K562 (cell line): ENCODE data around the gene MAPK8IP1. TPM values are rescaled to one million over a fixed set of nuclear protein-coding genes. Genes with fewer than 3 reads are reported as not detected.

Experiments used
- ATAC-seq: fragments of 200-7000 bp; cut with Tn5 transposase; 3 replicates; pipeline ENCODE4 v1.9.1; 2020; ENCODE audit warnings: moderate library complexity
- BruUV-seq: library from RNA; stranded (reverse); fragments of 400-500 nt; replicated peaks from 2 replicates; lab custom pipeline; 2021; lab: Mats Ljungman, UMichigan
- CTCF ChIA-PET: fragments of 300-600 bp; formaldehyde crosslinking; extraction: SDS; loops from one replicate; lab custom pipeline; 2021; ENCODE audit warnings: low intra/inter-chr PET ratio; lab: Yijun Ruan, JAX
- POLR2A ChIA-PET: fragments of 300-600, 350-650 bp; sonication (Branson Sonifier 250); formaldehyde crosslinking; extraction: SDS; loops from one replicate; lab custom pipeline; 2021; ENCODE audit warnings: antibody characterized with exemption, inconsistent platforms; lab: Yijun Ruan, JAX
- DNase-seq, 4 experiments: peaks; one replicate each; pipeline versions ENCODE4 v3.0.0 to v3.0.0-alpha.2; 2011 to 2018; ENCODE audit warnings: low spot score in 3 of 4, mixed read lengths in 3 of 4; ENCODE audit errors: extremely low read depth in 1 of 4
- FAIRE-seq: peaks from 2 replicates; lab custom pipeline; 2011; peaks lifted over from hg19 to GRCh38; lab: Jason Lieb, UNC
- H2AFZ ChIP-seq: 2 replicates; pipeline ENCODE4 v1.6.0; 2011; ENCODE audit warnings: low read depth, low read length, control low read depth, inconsistent platforms
- H3K27ac ChIP-seq: fragments of 200-600 bp; 3 replicates; pipeline ENCODE4 v1.8.0; 2011; ENCODE audit warnings: low read depth, mild to moderate bottlenecking, control low read depth, inconsistent platforms, low read length, moderate library complexity, mixed read lengths; ENCODE audit errors: extremely low read depth
- H3K27me3 ChIP-seq, 2 experiments: fragments of 300-600 bp in 1 of 2; 2 replicates in 1 of 2; 3 replicates in 1 of 2; pipeline versions ENCODE4 v1.6.0 to v1.8.0; 2011; ENCODE audit warnings: inconsistent platforms in 2 of 2, low read length in 2 of 2, mild to moderate bottlenecking in 1 of 2, mixed read lengths in 1 of 2, moderate library complexity in 1 of 2; ENCODE audit not compliant: control insufficient read depth in 2 of 2, insufficient read depth in 2 of 2
- H3K36me3 ChIP-seq: fragments of 300-600 bp; 3 replicates; pipeline ENCODE4 v1.8.0; 2011; ENCODE audit warnings: mild to moderate bottlenecking, low read length, inconsistent platforms; ENCODE audit not compliant: control insufficient read depth, insufficient read depth
- H3K4me1 ChIP-seq, 2 experiments: fragments of 200-600 bp in 1 of 2; replicated peaks in 1 of 2; 2 replicates in 1 of 2; 3 replicates in 1 of 2; pipeline versions ENCODE4 v1.5.1 to v1.8.0; 2011; ENCODE audit warnings: inconsistent platforms in 2 of 2, low read length in 2 of 2, mild to moderate bottlenecking in 1 of 2, mixed read lengths in 1 of 2, moderate library complexity in 1 of 2; ENCODE audit not compliant: control insufficient read depth in 2 of 2, insufficient read depth in 2 of 2
- H3K4me2 ChIP-seq: 2 replicates; pipeline ENCODE4 v1.6.1; 2011; ENCODE audit warnings: low read length, control low read depth, inconsistent platforms, mixed read lengths; ENCODE audit not compliant: insufficient read depth
- H3K4me3 ChIP-seq: fragments of 200-600 bp; sonication (generic), shearing (Covaris generic); 2 replicates; pipeline ENCODE4 v1.5.1; 2016; ENCODE audit warnings: control low read depth, inconsistent platforms
- H3K79me2 ChIP-seq: fragments of 200-600 bp; 3 replicates; pipeline ENCODE4 v1.8.0; 2011; ENCODE audit warnings: low read length, inconsistent platforms; ENCODE audit not compliant: control insufficient read depth, insufficient read depth
- H3K9ac ChIP-seq, 2 experiments: 2 replicates each; pipeline versions ENCODE4 v1.6.0 to v1.6.1; 2011; ENCODE audit warnings: low read depth in 2 of 2, low read length in 2 of 2, control low read depth in 1 of 2, inconsistent platforms in 1 of 2, mild to moderate bottlenecking in 1 of 2, mixed read lengths in 1 of 2; ENCODE audit not compliant: insufficient read depth in 1 of 2
- H3K9me1 ChIP-seq: one replicate; pipeline ENCODE4 v1.6.0; 2011; ENCODE audit warnings: inconsistent platforms, mild to moderate bottlenecking, low read length, moderate library complexity; ENCODE audit not compliant: control insufficient read depth, insufficient read depth
- H3K9me3 ChIP-seq: replicated peaks from 2 replicates; pipeline ENCODE4 v1.5.1; 2011; ENCODE audit warnings: low read depth, low read length, inconsistent platforms; ENCODE audit not compliant: control insufficient read depth, insufficient read depth
- H4K20me1 ChIP-seq: replicated peaks from 2 replicates; pipeline ENCODE4 v1.6.1; 2011; ENCODE audit warnings: low read length, inconsistent platforms, mixed read lengths; ENCODE audit not compliant: control insufficient read depth, insufficient read depth
- ARID2 ChIP-seq: fragments of 450-650 bp; IDR thresholded peaks from 2 replicates; pipeline ENCODE4 v1.6.1; 2017; ENCODE audit warnings: antibody characterized with exemption, mild to moderate bottlenecking
- ELF2 ChIP-seq: fragments of 250-450 bp; sonication (Bioruptor Pico); IDR thresholded peaks from 2 replicates; pipeline ENCODE4 v1.5.0; 2021; ENCODE audit warnings: mild to moderate bottlenecking
- HNRNPLL ChIP-seq: fragments of 200-400 bp; formaldehyde crosslinking; IDR thresholded peaks from 2 replicates; pipeline ENCODE4 v1.6.1; 2017; ENCODE audit warnings: low read length, low read depth, mild to moderate bottlenecking; ENCODE audit not compliant: poor library complexity, severe bottlenecking
- MTA1 ChIP-seq: fragments of 450-650 bp; IDR thresholded peaks from 2 replicates; pipeline ENCODE4 v1.6.1; 2017; ENCODE audit warnings: borderline replicate concordance
- MYNN ChIP-seq, 2 experiments: sonication (generic); formaldehyde crosslinking in 1 of 2; IDR thresholded peaks; 2 replicates each; pipeline versions ENCODE4 v1.5.0 to v1.6.1; 2016 to 2020; ENCODE audit warnings: antibody characterized with exemption in 1 of 2, missing genetic modification reagents in 1 of 2
- POLR2A ChIP-seq: fragments of 450-650 bp; conservative IDR thresholded peaks from 2 replicates; pipeline ENCODE4 v1.6.1; 2016
- SAFB2 ChIP-seq: fragments of 200-400 bp; formaldehyde crosslinking; IDR thresholded peaks from 2 replicates; pipeline ENCODE4 v1.6.1; 2018; ENCODE audit warnings: borderline replicate concordance, low read length, low read depth, moderate library complexity; ENCODE audit not compliant: severe bottlenecking
- SREBF1 ChIP-seq: fragments of 150-350 bp; IDR thresholded peaks from 2 replicates; pipeline ENCODE4 v1.6.1; 2014; ENCODE audit warnings: antibody characterized with exemption, low read depth, low read length, borderline replicate concordance
- ZBTB26 ChIP-seq: fragments of 450-650 bp; formaldehyde crosslinking; IDR thresholded peaks from 2 replicates; pipeline ENCODE4 v1.4.0; 2022; ENCODE audit warnings: missing genetic modification characterization
- ZKSCAN1 ChIP-seq: fragments of 150-350 bp; IDR thresholded peaks from 2 replicates; pipeline ENCODE4 v1.6.1; 2016; ENCODE audit warnings: low read depth, low read length
- ZNF830 ChIP-seq: fragments of 250-450 bp; sonication (Bioruptor Pico); IDR thresholded peaks from 2 replicates; pipeline ENCODE4 v1.5.0; 2021; ENCODE audit warnings: mild to moderate bottlenecking
- WGBS: fragments of 100-300 bp; shearing (Covaris generic); methylation state at CpG from one replicate; pipeline ENCODE4 v1.1.6; 2016; ENCODE audit warnings: low coverage, mixed read lengths; ENCODE audit not compliant: insufficient coverage; ENCODE audit errors: missing lambda C conversion rate; 5-methylcytosine and 5-hydroxymethylcytosine counted together
- in situ Hi-C: fragments of 300-500 bp; cut with MboI; formaldehyde crosslinking; loops from 4 replicates; pipeline ENCODE4 v1.15.0; 2018; ENCODE audit warnings: inconsistent platforms, mixed read lengths
- intact Hi-C: fragments of 100-400 bp; cut with micrococcal nuclease; formaldehyde crosslinking; loops from 2 replicates; pipeline ENCODE4 v1.14.2; 2022
- polyA plus RNA-seq, 8 experiments: library from polyadenylated mRNA; depleted of rRNA in 4 of 8; stranded (reverse) in 5 of 8; unstranded in 3 of 8; fragments of >200 nt; fragmentation: Nextera tagmentation in 2 of 8; fragmentation: Illumina TruSeq in 1 of 8; extraction: Ambion mirVana in 2 of 8; extraction: Trizol in 1 of 8; gene quantifications; 2 replicates each; pipeline versions ENCODE4 v1.2.1 to v1.2.3, GENCODE V29; 2011 to 2014; ENCODE audit warnings: inconsistent platforms in 1 of 8, missing spikeins in 1 of 8
- total RNA-seq, 7 experiments: library from RNA; depleted of rRNA in 6 of 7; stranded (reverse); fragments of >200 nt in 6 of 7; fragmentation: Illumina TruSeq in 2 of 7; extraction: Trizol in 2 of 7; gene quantifications; 2 replicates each; pipeline versions ENCODE4 v1.2.1 to v1.2.3, GENCODE V29; 2011 to 2021; ENCODE audit warnings: low replicate concordance in 1 of 7

MAPK8IP1 gene
- total and polyA plus RNA-seq, 9 of the 15 experiments (the other 6 are each of a cell fraction or from before 2014, with no cell fraction given), result 0.13 to 6.9 (median 2.5) TPM

DNA sequence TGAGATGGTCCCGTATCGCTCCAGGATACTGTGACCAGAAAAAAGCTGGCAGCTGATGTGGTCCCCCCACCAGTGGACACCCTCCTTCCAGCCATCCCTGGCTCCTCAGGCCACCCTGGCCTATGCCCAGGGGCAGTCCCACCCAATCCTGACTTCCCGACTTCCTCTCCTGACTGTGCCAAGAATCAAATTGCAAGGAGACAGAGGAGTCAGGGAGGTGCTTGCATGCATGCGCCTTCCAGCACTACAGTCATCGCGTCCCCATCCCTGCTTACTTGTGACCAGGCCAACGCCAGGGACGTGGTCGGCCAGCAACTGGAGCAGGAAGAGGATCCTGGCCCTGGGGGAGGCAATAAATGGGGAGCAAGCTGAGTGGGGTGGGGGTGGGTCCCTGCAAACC, 25.2 kb downstream of the MAPK8IP1 start:
- TF ChIP-seq SREBF1, result no peak
- TF ChIP-seq ELF2 (CRISPR knock-in tag), result no peak
- TF ChIP-seq ZKSCAN1, result no peak
- no peak for TF ChIP-seq ZBTB26 (CRISPR knock-in tag)
- no peak for TF ChIP-seq MYNN (IDR thresholded peaks at IDR 0.05)
- TF ChIP-seq MYNN (CRISPR knock-in tag; IDR thresholded peaks at IDR 0.05), result no peak
- TF ChIP-seq MTA1, result no peak
- no peak for TF ChIP-seq POLR2A
- no peak for TF ChIP-seq HNRNPLL
- TF ChIP-seq SAFB2, result no peak
- TF ChIP-seq ZNF830 (CRISPR knock-in tag), result no peak
- no peak for TF ChIP-seq ARID2
- no peaks in the 10 kb centered on the region for H3K9me3 ChIP-seq
- no peak for ATAC-seq
- no peak overlapping the region for H3K4me2 ChIP-seq
- no peak for DNase-seq
- H4K20me1 ChIP-seq, result 0 out of 2 replicates have a peak, but pooled peaks cover 3% of the 10 kb centered on the region
- POLR2A ChIA-PET, result interaction anchor here (0.6 to 1.0 kb wide), 3 partner anchors 10 to 680 kb away, joined by 3 to 4 read pairs (median 3); no protein-coding TSS in a partner anchor
- CTCF ChIA-PET, result no interaction called here
- WGBS, result 92% methylated on average over 8 of the region's 9 CpGs
- H3K79me2 ChIP-seq, result no peaks in the 10 kb centered on the region
- H2AFZ ChIP-seq, result no peak overlapping the region
- intact Hi-C loops (no loop called here), in situ Hi-C loops (no loop called here)
- H3K4me1 ChIP-seq, result peaks cover 0 to 39% of the 10 kb centered on the region in 2 experiments; a peak in 2 of 5 replicates
- no peak for FAIRE-seq
- H3K36me3 ChIP-seq, result peaks cover 43% of the 10 kb centered on the region; the same call in 2 of the 3 replicates
- peaks cover 3% of the 10 kb centered on the region for H3K9me1 ChIP-seq
- no TSS peak for BruUV-seq
- H3K9ac ChIP-seq, result no peak overlapping the region
- no peaks in the 10 kb centered on the region for H3K27me3 ChIP-seq
- no peak overlapping the region for H3K27ac ChIP-seq
- H3K4me3 ChIP-seq, result no peak overlapping the region
